HG03196 (cell line): ENCODE measurements around the gene CDRT4.

Source experiments
- ATAC-seq: cut with Tn5 transposase; IDR thresholded peaks from one replicate; pipeline ENCODE4 v1.9.1; 2021; ENCODE audit not compliant: unreplicated experiment

The CDRT4 gene

GRCh38 chr17:15492791-15493692 is 25.6 kb upstream of the CDRT4 start:
- no peak for ATAC-seq

DNA sequence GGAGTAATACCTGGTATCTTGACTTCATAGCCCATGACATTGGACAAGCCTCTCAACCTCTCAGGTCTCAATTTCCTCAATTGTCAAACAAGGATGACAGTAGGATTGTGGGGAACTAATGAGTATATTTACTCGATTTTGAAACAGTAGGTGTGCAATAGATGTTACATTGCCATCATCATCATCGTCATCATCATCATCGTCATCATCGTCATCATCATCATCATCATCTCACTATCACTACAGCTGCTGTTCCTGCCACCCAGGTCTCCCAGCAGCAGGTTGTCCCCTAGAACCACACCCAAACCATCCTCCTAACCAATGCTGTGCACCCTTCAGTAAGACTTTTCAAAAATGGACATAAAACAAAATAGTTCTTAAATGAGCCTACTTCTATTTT is 24.8 kb upstream of the CDRT4 start:
- ATAC-seq: no peak

GRCh38 chr17:15490634-15491261 is 23.3 kb upstream of the CDRT4 start:
- ATAC-seq: no peak

DNA sequence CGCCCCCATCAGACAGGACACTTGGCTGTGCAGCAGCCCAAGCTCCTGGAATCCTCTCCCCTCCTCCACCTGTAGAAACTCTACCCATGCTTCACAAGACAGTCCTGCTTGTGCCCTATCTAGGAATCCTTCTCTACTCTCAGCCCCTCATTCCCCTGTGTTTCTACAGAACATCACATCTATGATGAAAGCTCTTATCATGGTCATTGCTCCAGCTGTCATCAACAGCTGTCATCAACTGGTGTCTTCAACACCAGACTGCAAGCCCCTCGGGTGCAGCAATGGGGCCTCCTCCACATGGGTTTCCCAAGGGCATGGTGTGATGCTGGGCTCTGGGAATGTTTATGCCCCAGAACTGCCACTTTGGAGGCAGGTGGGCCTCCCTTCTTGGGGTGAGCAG is 21.1 kb upstream of the CDRT4 start:
- no peak for ATAC-seq

- ATAC-seq: no peak
Measured at GRCh38 chr17:15485045-15485444, 17.6 kb upstream of the CDRT4 start.

DNA sequence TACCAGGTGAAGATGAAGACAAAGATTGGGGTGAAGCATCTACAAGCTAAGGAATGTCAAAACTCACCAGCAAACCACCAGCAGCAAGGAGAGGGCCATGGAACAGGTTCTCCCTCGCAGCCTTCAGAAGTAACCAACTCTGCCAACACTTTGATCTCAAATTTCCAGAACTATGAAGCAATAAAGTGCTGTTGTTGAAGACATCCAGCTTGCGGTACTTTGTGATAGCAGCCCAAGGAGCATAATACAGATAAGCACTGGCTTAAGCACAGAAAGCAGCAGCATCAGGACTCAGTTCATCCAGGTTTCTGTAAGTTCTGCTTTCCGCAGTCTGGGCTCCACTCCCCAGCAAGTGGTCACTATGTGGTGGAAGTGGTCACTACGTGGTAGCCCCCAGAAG is 16.0 kb upstream of the CDRT4 start:
- ATAC-seq: no peak

- ATAC-seq: no peak
Measured at GRCh38 chr17:15482476-15482875, 15.1 kb upstream of the CDRT4 start.

DNA sequence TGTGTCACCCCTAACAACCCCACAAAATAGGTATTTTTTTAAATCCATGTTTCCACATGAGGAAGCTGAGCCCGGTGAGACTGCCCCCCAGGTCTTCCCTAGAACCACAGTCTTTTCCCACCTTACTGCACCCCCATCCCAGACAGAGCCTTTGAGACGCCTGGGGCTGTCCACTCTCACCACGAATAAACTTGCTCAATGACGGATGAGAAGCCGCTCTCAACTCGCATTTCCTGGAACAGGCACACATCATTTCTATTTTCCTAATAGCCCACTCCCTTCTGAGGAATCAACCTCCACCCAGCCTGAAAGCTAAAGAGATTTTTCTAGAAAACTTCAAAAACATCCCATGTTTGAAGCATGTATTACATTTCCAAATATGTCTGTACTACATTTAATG is 14.1 kb upstream of the CDRT4 start:
- ATAC-seq: no peak

- ATAC-seq: no peak
Measured at GRCh38 chr17:15480204-15480603, 12.8 kb upstream of the CDRT4 start.

DNA sequence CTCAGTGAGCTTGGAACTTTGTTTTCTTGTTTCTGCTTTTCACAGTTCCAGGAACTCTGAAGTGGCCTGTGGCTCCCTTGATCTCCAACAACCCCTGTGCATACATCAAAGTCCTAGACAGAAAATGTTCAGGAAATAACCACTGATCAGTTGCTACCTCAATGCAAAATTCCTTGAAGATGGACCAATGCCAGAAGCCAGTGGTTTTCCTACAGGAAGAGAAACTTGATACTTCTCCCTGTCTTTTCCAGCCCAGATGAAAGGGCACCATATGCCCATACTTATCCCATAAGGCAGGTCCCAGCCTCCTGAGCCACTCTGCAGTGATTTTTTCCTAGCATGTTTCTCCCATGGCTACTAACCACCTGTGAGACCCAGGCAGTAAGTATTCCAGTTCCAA is 12.3 kb upstream of the CDRT4 start:
- ATAC-seq: no peak

GRCh38 chr17:15478845-15479244 is 11.4 kb upstream of the CDRT4 start:
- no peak for ATAC-seq

- ATAC-seq: no peak
Measured at GRCh38 chr17:15475631-15476354, 8.4 kb upstream of the CDRT4 start.

DNA sequence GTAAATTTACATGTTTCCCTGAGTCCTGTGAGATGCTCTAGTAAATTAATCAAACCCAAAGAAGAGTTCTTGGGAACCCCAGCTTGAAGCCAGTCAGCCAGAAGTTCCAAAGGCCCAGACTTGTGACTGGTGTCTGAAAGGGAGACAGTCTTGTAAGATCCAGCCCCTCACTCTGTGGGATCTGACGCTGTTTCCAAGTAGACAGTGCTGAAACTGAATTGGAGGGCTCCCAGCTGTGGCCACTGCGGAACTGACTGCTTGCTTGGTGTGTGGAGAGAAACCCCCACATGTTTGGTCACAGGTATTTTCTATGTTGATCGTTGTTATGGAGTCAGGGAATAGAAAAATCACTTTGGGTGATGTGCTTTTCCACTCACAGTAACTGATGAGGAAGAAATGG is 5.5 kb upstream of the CDRT4 start:
- no peak for ATAC-seq

- no peak for ATAC-seq
Measured at GRCh38 chr17:15470536-15470935, 3.1 kb upstream of the CDRT4 start.

DNA sequence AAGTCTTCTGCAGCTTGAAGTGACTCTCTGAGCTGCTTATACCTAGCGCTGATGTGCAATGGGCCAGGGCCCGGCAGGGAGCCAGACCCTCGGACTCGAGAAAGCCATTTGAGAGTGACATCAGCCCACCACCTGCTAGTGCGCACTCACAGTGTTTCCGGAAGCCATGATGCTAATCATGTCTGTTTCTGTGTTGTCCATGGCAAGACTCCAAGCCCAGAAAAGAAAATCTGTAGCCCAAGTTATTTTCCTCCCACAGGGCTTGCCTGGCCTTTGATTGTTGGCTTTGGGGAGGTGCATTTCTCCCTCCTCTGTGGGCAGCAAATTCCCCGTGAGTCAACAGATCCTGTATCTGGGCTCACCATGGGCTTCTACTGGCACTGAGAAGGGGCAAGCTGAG is 1.8 kb upstream of the CDRT4 start:
- ATAC-seq: no peak

GRCh38 chr17:15468126-15468525 is 705 bp upstream of the CDRT4 start:
- ATAC-seq: no peak

- ATAC-seq: no peak
Measured at GRCh38 chr17:15466131-15466530, 1.3 kb downstream of the CDRT4 start.

- no peak for ATAC-seq
Measured at GRCh38 chr17:15465045-15465701, 2.2 kb downstream of the CDRT4 start.

- no peak for ATAC-seq
Measured at GRCh38 chr17:15464231-15464985, 3.0 kb downstream of the CDRT4 start.

GRCh38 chr17:15462976-15463772 is 4.2 kb downstream of the CDRT4 start:
- ATAC-seq: no peak
